CD4-positive, alpha-beta T cell (primary cell): ENCODE data around the gene SLC22A14. TPM values are rescaled to one million over a fixed set of nuclear protein-coding genes. Genes with fewer than 3 reads are reported as not detected.

Experiments used
- ATAC-seq: fragments of 200-7000 bp; cut with Tn5 transposase; one replicate; pipeline ENCODE4 v1.10.0; 2022; ENCODE audit warnings: mild to moderate bottlenecking; ENCODE audit not compliant: poor library complexity
- CTCF ChIA-PET: fragments of 350-600 bp; sonication (Branson Sonifier 250); formaldehyde crosslinking; loops from one replicate; lab custom pipeline; 2021; ENCODE audit warnings: antibody characterized with exemption, inconsistent platforms; lab: Charles Lee
- POLR2A ChIA-PET: fragments of 350-600 bp; sonication (Branson Sonifier 250); formaldehyde crosslinking; loops from one replicate; lab custom pipeline; 2021; ENCODE audit warnings: antibody characterized with exemption, inconsistent platforms; lab: Charles Lee
- DNase-seq, 14 experiments: peaks; one replicate each; pipeline ENCODE4 v3.0.0-alpha.2; 2013 to 2020; ENCODE audit warnings: mixed read lengths in 2 of 14
- H3K27ac ChIP-seq, 2 donors: one replicate each; pipeline versions ENCODE4 v1.5.1 to v1.7.0; 2013; ENCODE audit warnings: low read length in 2 of 2, low read depth in 1 of 2, mild to moderate bottlenecking in 1 of 2
- H3K27me3 ChIP-seq, 2 experiments: 1 replicate in 1 of 2; 2 replicates in 1 of 2; pipeline versions ENCODE4 v1.6.1 to v1.7.0; 2013; ENCODE audit warnings: low read length in 2 of 2, control low read depth in 1 of 2, mild to moderate bottlenecking in 1 of 2, moderate library complexity in 1 of 2; ENCODE audit not compliant: insufficient read depth in 2 of 2, control insufficient read depth in 1 of 2
- H3K36me3 ChIP-seq: one replicate; pipeline ENCODE4 v1.6.1; 2013; ENCODE audit warnings: low read length, control low read depth; ENCODE audit not compliant: insufficient read depth
- H3K4me1 ChIP-seq: one replicate; pipeline ENCODE4 v1.6.1; 2013; ENCODE audit warnings: low read length, control low read depth; ENCODE audit not compliant: insufficient read depth
- H3K4me3 ChIP-seq: one replicate; pipeline ENCODE4 v1.5.1; 2013; ENCODE audit warnings: mild to moderate bottlenecking, low read length, moderate library complexity
- H3K9me3 ChIP-seq, 2 experiments: 1 replicate in 1 of 2; 2 replicates in 1 of 2; pipeline versions ENCODE4 v1.6.1 to v1.7.0; 2013; ENCODE audit warnings: low read length in 2 of 2, mild to moderate bottlenecking in 2 of 2, control low read depth in 1 of 2, moderate library complexity in 1 of 2; ENCODE audit not compliant: control insufficient read depth in 1 of 2, insufficient read depth in 1 of 2
- H3K27ac Mint-ChIP-seq: one replicate; pipeline ENCODE4 v1.8.0; 2020; ENCODE audit warnings: mixed read lengths
- H3K27me3 Mint-ChIP-seq: one replicate; pipeline ENCODE4 v1.8.0; 2021; ENCODE audit warnings: mixed read lengths
- H3K36me3 Mint-ChIP-seq: one replicate; pipeline ENCODE4 v1.8.0; 2021; ENCODE audit warnings: low read depth, mixed read lengths
- H3K4me1 Mint-ChIP-seq: one replicate; pipeline ENCODE4 v1.8.0; 2021; ENCODE audit warnings: low read depth, mixed read lengths
- H3K4me3 Mint-ChIP-seq: one replicate; pipeline ENCODE4 v1.8.0; 2020; ENCODE audit warnings: mild to moderate bottlenecking, mixed read lengths
- H3K9me3 Mint-ChIP-seq: one replicate; pipeline ENCODE4 v1.8.0; 2020; ENCODE audit warnings: mixed read lengths
- intact Hi-C, 2 experiments: fragments of 100-400 bp; cut with DNase I in 1 of 2; cut with micrococcal nuclease in 1 of 2; formaldehyde crosslinking; loops; one replicate each; pipeline versions ENCODE4 v1.15.1 to v1.9.0; 2023 to 2025; cut with DNase I, micrococcal nuclease
- total RNA-seq, 174 experiments: library from RNA in 2 of 174; stranded (reverse) in 2 of 174; gene quantifications; one replicate each; pipeline ENCODE4 v1.2.3 and lab custom pipeline; 2021 to 2026
- TF ChIP-seq, protein P1 (sequence below): fragments of 200-600 bp; IDR thresholded peaks from one replicate; pipeline ENCODE4 v1.8.0; 2022; ENCODE audit warnings: antibody characterized with exemption, mild to moderate bottlenecking

SLC22A14 gene
- total RNA-seq, 2 experiments from 2014 or later, result 0.11 TPM; not detected in 1

GRCh38 chr3:38270606-38271005 is 11.5 kb upstream of the SLC22A14 start:
- Mint-ChIP-seq H3K4me1 (peaks cover 16% of the 10 kb centered on the region), H3K36me3 (no peaks in the 10 kb centered on the region), H3K9me3 (no peaks in the 10 kb centered on the region), H3K4me3 (no peak overlapping the region), H3K27me3 (no peaks in the 10 kb centered on the region), H3K27ac (no peak overlapping the region)
- Histone ChIP-seq H3K9me3 (no peaks in the 10 kb centered on the region), H3K27ac (no peak overlapping the region), H3K27me3 (no peaks in the 10 kb centered on the region), H3K4me3 (no peak overlapping the region), H3K4me1 (peaks cover 7% of the 10 kb centered on the region), H3K36me3 (no peaks in the 10 kb centered on the region)
- ChIA-PET CTCF (no interaction called here), POLR2A (no interaction called here)
- intact Hi-C loops, result no loop called here
- no peak for DNase-seq
- no peak for ATAC-seq
- TF ChIP-seq, protein P1, sequence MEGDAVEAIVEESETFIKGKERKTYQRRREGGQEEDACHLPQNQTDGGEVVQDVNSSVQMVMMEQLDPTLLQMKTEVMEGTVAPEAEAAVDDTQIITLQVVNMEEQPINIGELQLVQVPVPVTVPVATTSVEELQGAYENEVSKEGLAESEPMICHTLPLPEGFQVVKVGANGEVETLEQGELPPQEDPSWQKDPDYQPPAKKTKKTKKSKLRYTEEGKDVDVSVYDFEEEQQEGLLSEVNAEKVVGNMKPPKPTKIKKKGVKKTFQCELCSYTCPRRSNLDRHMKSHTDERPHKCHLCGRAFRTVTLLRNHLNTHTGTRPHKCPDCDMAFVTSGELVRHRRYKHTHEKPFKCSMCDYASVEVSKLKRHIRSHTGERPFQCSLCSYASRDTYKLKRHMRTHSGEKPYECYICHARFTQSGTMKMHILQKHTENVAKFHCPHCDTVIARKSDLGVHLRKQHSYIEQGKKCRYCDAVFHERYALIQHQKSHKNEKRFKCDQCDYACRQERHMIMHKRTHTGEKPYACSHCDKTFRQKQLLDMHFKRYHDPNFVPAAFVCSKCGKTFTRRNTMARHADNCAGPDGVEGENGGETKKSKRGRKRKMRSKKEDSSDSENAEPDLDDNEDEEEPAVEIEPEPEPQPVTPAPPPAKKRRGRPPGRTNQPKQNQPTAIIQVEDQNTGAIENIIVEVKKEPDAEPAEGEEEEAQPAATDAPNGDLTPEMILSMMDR, result no peak

DNA sequence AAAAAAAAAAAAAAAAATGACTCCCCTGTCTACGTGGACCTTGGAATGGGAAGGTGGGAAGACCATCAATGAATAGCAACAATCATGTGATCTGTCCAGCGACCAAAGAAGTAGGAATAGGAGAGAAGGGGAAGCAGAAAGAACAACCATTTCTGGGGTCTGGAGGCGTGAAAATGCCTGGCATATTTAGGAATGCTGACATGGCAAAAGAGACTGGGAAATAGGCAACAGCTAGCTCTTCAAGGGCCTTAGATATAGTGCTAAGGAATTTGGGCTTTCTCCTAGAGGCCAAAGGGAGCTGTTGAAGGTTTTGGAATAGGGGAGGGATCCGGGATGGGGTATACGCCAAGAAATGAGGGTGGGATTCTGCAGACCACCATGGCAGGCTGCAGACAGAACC is 10.5 kb upstream of the SLC22A14 start:
- no peak overlapping the region for H3K4me3 ChIP-seq
- Mint-ChIP-seq H3K9me3 (no peaks in the 10 kb centered on the region), H3K4me1 (peaks cover 16% of the 10 kb centered on the region), H3K4me3 (no peak overlapping the region), H3K27ac (no peak overlapping the region), H3K36me3 (no peaks in the 10 kb centered on the region), H3K27me3 (no peaks in the 10 kb centered on the region)
- no peak overlapping the region for H3K27ac ChIP-seq
- no peaks in the 10 kb centered on the region for H3K9me3 ChIP-seq
- ChIA-PET POLR2A (no interaction called here), CTCF (no interaction called here)
- TF ChIP-seq, protein P1, result no peak
- no peaks in the 10 kb centered on the region for H3K36me3 ChIP-seq
- DNase-seq (no peak), ATAC-seq (no peak)
- H3K27me3 ChIP-seq, result no peaks in the 10 kb centered on the region
- intact Hi-C loops, result no loop called here
- peaks cover 7% of the 10 kb centered on the region for H3K4me1 ChIP-seq

DNA sequence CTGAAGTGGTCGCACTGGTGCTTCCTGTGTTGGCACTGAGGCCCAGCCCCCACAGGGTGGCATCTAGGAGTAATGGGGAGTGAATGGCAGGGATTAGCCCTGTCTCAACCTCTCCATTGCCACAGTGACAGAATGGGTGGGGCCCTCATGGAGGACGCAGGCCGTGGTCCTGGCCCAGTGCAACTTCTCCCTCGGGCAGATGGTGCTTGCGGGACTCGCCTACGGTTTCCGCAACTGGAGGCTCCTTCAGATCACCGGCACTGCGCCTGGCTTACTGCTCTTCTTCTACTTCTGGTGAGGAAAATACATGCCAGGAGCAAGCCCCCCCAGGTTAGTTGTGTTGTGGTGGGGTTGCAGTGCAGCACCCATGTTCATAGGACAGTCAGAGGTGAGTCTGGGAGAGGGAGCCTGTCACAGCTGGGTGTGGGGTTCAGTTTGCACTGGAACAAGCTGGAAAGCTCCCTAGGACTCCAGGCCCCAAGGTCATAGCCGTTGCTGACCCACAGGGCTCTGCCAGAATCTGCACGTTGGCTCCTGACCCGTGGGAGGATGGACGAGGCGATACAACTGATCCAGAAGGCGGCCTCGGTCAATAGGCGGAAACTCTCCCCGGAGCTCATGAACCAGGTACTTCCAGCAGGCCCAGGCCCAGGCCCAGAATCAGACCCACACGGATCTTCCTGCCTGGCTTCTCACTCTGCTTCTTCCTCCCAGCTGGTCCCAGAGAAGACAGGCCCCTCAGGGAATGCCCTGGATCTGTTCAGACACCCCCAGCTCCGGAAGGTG is 7.0 kb upstream of the SLC22A14 start:
- TF ChIP-seq, protein P1, result no peak
- H3K4me3 ChIP-seq, result no peak overlapping the region
- H3K36me3 ChIP-seq, result no peaks in the 10 kb centered on the region
- no peaks in the 10 kb centered on the region for H3K4me1 ChIP-seq
- no peaks in the 10 kb centered on the region for H3K9me3 ChIP-seq
- no peak overlapping the region for H3K27ac ChIP-seq
- intact Hi-C loops, result no loop called here
- Mint-ChIP-seq H3K4me1 (no peaks in the 10 kb centered on the region), H3K4me3 (no peak overlapping the region), H3K9me3 (no peaks in the 10 kb centered on the region), H3K27ac (no peak overlapping the region), H3K36me3 (no peaks in the 10 kb centered on the region), H3K27me3 (no peaks in the 10 kb centered on the region)
- POLR2A ChIA-PET, result no interaction called here
- ATAC-seq (no peak), DNase-seq (no peak)
- H3K27me3 ChIP-seq, result no peaks in the 10 kb centered on the region
- CTCF ChIA-PET, result no interaction called here
